KMS-11 (cell line): ENCODE results near the gene ARL14EPL.
"Not testable (repeated sequence)": the region's sequence is repeated elsewhere in the genome, so short reads cannot be mapped to it uniquely, and the experiment has no call there.

ENCODE experiments used
- H2AFZ ChIP-seq: fragments of 200-600 bp; sonication (generic); 2 replicates; pipeline ENCODE4 v1.6.1; 2016; ENCODE audit warnings: antibody characterized with exemption, mixed run types, low read depth
- H3K27ac ChIP-seq: fragments of 200-600 bp; sonication (generic); 2 replicates; pipeline ENCODE4 v1.6.1; 2016; ENCODE audit warnings: mild to moderate bottlenecking, mixed run types
- H3K27me3 ChIP-seq: fragments of 200-600 bp; sonication (generic); 2 replicates; pipeline ENCODE4 v1.6.1; 2017; ENCODE audit warnings: mild to moderate bottlenecking, low read depth, mixed run types, moderate library complexity; ENCODE audit not compliant: insufficient read depth
- H3K36me3 ChIP-seq: fragments of 200-600 bp; sonication (generic); 2 replicates; pipeline ENCODE4 v1.6.1; 2017; ENCODE audit warnings: mild to moderate bottlenecking, mixed run types; ENCODE audit not compliant: insufficient read depth
- H3K4me1 ChIP-seq: fragments of 200-600 bp; sonication (generic); 2 replicates; pipeline ENCODE4 v1.6.1; 2016; ENCODE audit warnings: mild to moderate bottlenecking, low read depth, mixed run types; ENCODE audit not compliant: poor library complexity, severe bottlenecking
- H3K4me2 ChIP-seq: fragments of 200-600 bp; sonication (generic); 2 replicates; pipeline ENCODE4 v1.7.0; 2016; ENCODE audit warnings: mild to moderate bottlenecking, mixed run types
- H3K4me3 ChIP-seq: fragments of 200-600 bp; sonication (generic); IDR thresholded peaks from 2 replicates; pipeline ENCODE4 v1.6.1; 2017; ENCODE audit warnings: low read depth, low read length, mixed read lengths; ENCODE audit not compliant: insufficient read depth
- H3K79me2 ChIP-seq: fragments of 200-600 bp; sonication (generic); 2 replicates; pipeline ENCODE4 v1.6.1; 2016; ENCODE audit warnings: low read depth, mixed run types; ENCODE audit not compliant: insufficient read depth
- H3K9ac ChIP-seq: fragments of 200-600 bp; sonication (generic); 2 replicates; pipeline ENCODE4 v1.6.1; 2016; ENCODE audit warnings: mild to moderate bottlenecking, mixed run types
- H4K20me1 ChIP-seq: fragments of 200-600 bp; sonication (generic); 2 replicates; pipeline ENCODE4 v1.6.1; 2016; ENCODE audit warnings: mild to moderate bottlenecking, mixed run types; ENCODE audit not compliant: insufficient read depth
- CTCF ChIP-seq: fragments of 200-600 bp; sonication (generic); conservative IDR thresholded peaks from 2 replicates; pipeline ENCODE4 v1.6.1; 2017; ENCODE audit warnings: low read depth, mild to moderate bottlenecking, antibody characterized with exemption, low read length, moderate library complexity, mixed read lengths

ARL14EPL gene

GRCh38 chr5:116078199-116078598 lies 45.9 kb downstream of the ARL14EPL start:
- no peaks in the 10 kb centered on the region for H4K20me1 ChIP-seq
- no peak overlapping the region for H2AFZ ChIP-seq
- no peaks in the 10 kb centered on the region for H3K27me3 ChIP-seq
- H3K9ac ChIP-seq = no peak overlapping the region
- H3K79me2 ChIP-seq = no peaks in the 10 kb centered on the region
- no peak overlapping the region for H3K4me2 ChIP-seq
- H3K4me1 ChIP-seq = no peaks in the 10 kb centered on the region
- H3K4me3 ChIP-seq = no peak overlapping the region
- no peak for TF ChIP-seq CTCF
- H3K36me3 ChIP-seq = no peaks in the 10 kb centered on the region
- no peak overlapping the region for H3K27ac ChIP-seq

GRCh38 chr5:116084287-116084691 lies 52.0 kb downstream of the ARL14EPL start:
- peaks cover 10% of the 10 kb centered on the region; the same call in 1 of the 2 replicates for H3K79me2 ChIP-seq
- H3K4me2 ChIP-seq = peak overlapping the region; percentile 72
- H3K9ac ChIP-seq = peak overlapping the region; percentile 95
- no peak for TF ChIP-seq CTCF
- no peak overlapping the region for H3K4me3 ChIP-seq
- peak overlapping the region; percentile 85 for H2AFZ ChIP-seq
- H4K20me1 ChIP-seq = no peaks in the 10 kb centered on the region
- peak overlapping the region; percentile 75; the same call in 1 of the 2 replicates for H3K27ac ChIP-seq
- H3K4me1 ChIP-seq = peaks cover 15% of the 10 kb centered on the region
- no peaks in the 10 kb centered on the region for H3K36me3 ChIP-seq
- H3K27me3 ChIP-seq = no peaks in the 10 kb centered on the region

- no peak for TF ChIP-seq CTCF
- Histone ChIP-seq H4K20me1 (no peaks in the 10 kb centered on the region), H3K4me1 (peaks cover 15% of the 10 kb centered on the region), H3K9ac (peak within 1 kb of the TSS; percentile 95), H3K4me3 (no peak within 1 kb of the TSS), H3K27ac (peak within 1 kb of the TSS; percentile 75), H3K79me2 (peaks cover 10% of the 10 kb centered on the region; the same call in 1 of the 2 replicates), H2AFZ (peak within 1 kb of the TSS; percentile 85), H3K27me3 (no peaks in the 10 kb centered on the region), H3K36me3 (no peaks in the 10 kb centered on the region), H3K4me2 (peak within 1 kb of the TSS; percentile 96)
Measured at GRCh38 chr5:116084871-116085715, 52.8 kb downstream of the ARL14EPL start, which contains the start of gene COMMD10. Gene COMMD10, plus strand, starts transcription at chr5:116085025.

GRCh38 chr5:116086309-116086708 lies 54.0 kb downstream of the ARL14EPL start:
- not testable (repeated sequence) for H3K36me3 ChIP-seq, H4K20me1 ChIP-seq, H3K27ac ChIP-seq, H3K4me2 ChIP-seq, H3K27me3 ChIP-seq, H3K9ac ChIP-seq, H2AFZ ChIP-seq, H3K4me3 ChIP-seq
- Histone ChIP-seq H3K79me2 (peaks cover 10% of the 10 kb centered on the region; the same call in 1 of the 2 replicates), H3K4me1 (peaks cover 18% of the 10 kb centered on the region)

GRCh38 chr5:116088062-116088461 lies 55.8 kb downstream of the ARL14EPL start:
- Histone ChIP-seq H3K4me2 (no peak overlapping the region), H2AFZ (no peak overlapping the region), H4K20me1 (no peaks in the 10 kb centered on the region), H3K36me3 (no peaks in the 10 kb centered on the region; the same call in 1 of the 2 replicates), H3K4me3 (no peak overlapping the region), H3K27me3 (no peaks in the 10 kb centered on the region), H3K4me1 (peaks cover 18% of the 10 kb centered on the region), H3K9ac (no peak overlapping the region), H3K27ac (no peak overlapping the region), H3K79me2 (peaks cover 10% of the 10 kb centered on the region; the same call in 1 of the 2 replicates)
- no peak for TF ChIP-seq CTCF
